SK-N-SH (cell line): ENCODE data around the gene METTL2B.
"Not testable (repeated sequence)": the region's sequence is repeated elsewhere in the genome, so short reads cannot be mapped to it uniquely, and the experiment has no call there.

Experiments used
- EP300 ChIP-seq, 2 experiments: IDR thresholded peaks; 2 replicates each; pipeline versions ENCODE4 v1.4.0 to v1.6.1; 2012; ENCODE audit warnings: borderline replicate concordance in 1 of 2, low read depth in 1 of 2, low read length in 1 of 2
- EZH2phosphoT487 ChIP-seq: fragments of 200-600 bp; sonication (generic); IDR thresholded peaks from 2 replicates; pipeline ENCODE4 v1.6.1; 2017; ENCODE audit warnings: low read depth, mixed run types, mild to moderate bottlenecking, antibody characterized with exemption, moderate library complexity, borderline replicate concordance
- FOXJ3 ChIP-seq: sonication (generic); formaldehyde crosslinking; IDR thresholded peaks from 2 replicates; pipeline ENCODE4 v1.5.1; 2020; ENCODE audit warnings: mild to moderate bottlenecking, missing genetic modification reagents
- MEF2A ChIP-seq: IDR thresholded peaks from 2 replicates; pipeline ENCODE4 v1.4.0; 2012; ENCODE audit warnings: low read depth, borderline replicate concordance
- NFIC ChIP-seq: IDR thresholded peaks from 2 replicates; pipeline ENCODE4 v1.4.0; 2012; ENCODE audit warnings: borderline replicate concordance
- POLR2AphosphoS5 ChIP-seq: IDR thresholded peaks from 2 replicates; pipeline ENCODE4 v1.6.1; 2012; ENCODE audit warnings: low read depth, low read length
- YY1 ChIP-seq: IDR thresholded peaks from 2 replicates; pipeline ENCODE4 v1.4.0; 2012; ENCODE audit warnings: low read depth, mild to moderate bottlenecking
- TF ChIP-seq, protein P1 (sequence below): fragments of 200-600 bp; sonication (generic); IDR thresholded peaks from 2 replicates; pipeline ENCODE4 v1.6.1; 2017; ENCODE audit warnings: antibody characterized with exemption, mild to moderate bottlenecking, moderate library complexity
- TF ChIP-seq, protein P2 (sequence below): IDR thresholded peaks from 2 replicates; pipeline ENCODE4 v1.4.0; 2012; ENCODE audit warnings: low read depth, borderline replicate concordance
- TF ChIP-seq, protein P3 (sequence below): IDR thresholded peaks from 2 replicates; pipeline ENCODE4 v1.6.1; 2012; ENCODE audit warnings: mild to moderate bottlenecking, low read depth, low read length, moderate library complexity
- TF ChIP-seq, protein P4 (sequence below): IDR thresholded peaks from 2 replicates; pipeline ENCODE4 v1.4.0; 2012; ENCODE audit warnings: low read depth, borderline replicate concordance

DNA sequence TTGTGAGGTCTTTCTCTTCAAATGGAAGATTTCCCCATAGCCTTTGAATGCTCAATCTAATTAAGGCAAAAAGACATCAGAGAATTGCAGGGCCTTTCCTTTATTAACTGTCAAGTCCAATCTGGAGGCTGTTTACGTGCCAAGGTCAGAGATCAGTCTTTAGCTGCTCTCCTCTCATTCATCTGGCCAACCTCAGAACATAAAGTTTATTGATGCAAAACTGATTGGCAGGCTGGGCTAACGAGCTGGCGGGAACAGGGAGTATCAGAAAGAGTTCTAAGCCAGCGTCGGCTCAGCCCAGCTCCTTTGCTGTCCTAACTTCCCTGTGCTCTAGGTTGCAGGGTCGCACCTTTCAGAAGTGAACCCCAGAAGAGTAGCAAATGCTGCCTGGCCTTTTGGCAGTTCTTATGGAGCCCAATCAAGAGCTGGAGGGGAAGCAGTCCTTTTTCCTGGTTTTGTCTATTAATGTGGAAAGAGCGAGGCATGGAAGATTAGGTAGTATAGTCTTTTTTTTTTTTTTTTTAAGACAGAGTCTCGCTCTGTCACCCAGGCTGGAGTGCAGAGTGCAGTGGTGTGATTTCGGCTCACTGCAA is 47.5 kb downstream of the METTL2B start:
- TF ChIP-seq, protein P1, sequence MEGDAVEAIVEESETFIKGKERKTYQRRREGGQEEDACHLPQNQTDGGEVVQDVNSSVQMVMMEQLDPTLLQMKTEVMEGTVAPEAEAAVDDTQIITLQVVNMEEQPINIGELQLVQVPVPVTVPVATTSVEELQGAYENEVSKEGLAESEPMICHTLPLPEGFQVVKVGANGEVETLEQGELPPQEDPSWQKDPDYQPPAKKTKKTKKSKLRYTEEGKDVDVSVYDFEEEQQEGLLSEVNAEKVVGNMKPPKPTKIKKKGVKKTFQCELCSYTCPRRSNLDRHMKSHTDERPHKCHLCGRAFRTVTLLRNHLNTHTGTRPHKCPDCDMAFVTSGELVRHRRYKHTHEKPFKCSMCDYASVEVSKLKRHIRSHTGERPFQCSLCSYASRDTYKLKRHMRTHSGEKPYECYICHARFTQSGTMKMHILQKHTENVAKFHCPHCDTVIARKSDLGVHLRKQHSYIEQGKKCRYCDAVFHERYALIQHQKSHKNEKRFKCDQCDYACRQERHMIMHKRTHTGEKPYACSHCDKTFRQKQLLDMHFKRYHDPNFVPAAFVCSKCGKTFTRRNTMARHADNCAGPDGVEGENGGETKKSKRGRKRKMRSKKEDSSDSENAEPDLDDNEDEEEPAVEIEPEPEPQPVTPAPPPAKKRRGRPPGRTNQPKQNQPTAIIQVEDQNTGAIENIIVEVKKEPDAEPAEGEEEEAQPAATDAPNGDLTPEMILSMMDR = not testable (repeated sequence)
- TF ChIP-seq, protein P2, sequence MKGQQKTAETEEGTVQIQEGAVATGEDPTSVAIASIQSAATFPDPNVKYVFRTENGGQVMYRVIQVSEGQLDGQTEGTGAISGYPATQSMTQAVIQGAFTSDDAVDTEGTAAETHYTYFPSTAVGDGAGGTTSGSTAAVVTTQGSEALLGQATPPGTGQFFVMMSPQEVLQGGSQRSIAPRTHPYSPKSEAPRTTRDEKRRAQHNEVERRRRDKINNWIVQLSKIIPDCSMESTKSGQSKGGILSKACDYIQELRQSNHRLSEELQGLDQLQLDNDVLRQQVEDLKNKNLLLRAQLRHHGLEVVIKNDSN = not testable (repeated sequence)
- TF ChIP-seq EP300 (IDR thresholded peaks at IDR 0.05; ENCODE audit: borderline replicate concordance in 1 of 2, low read depth in 1 of 2, low read length in 1 of 2); NFIC; EZH2phosphoT487; POLR2AphosphoS5; MEF2A; YY1; FOXJ3 (CRISPR knock-in tag): not testable (repeated sequence)
- TF ChIP-seq, protein P3, sequence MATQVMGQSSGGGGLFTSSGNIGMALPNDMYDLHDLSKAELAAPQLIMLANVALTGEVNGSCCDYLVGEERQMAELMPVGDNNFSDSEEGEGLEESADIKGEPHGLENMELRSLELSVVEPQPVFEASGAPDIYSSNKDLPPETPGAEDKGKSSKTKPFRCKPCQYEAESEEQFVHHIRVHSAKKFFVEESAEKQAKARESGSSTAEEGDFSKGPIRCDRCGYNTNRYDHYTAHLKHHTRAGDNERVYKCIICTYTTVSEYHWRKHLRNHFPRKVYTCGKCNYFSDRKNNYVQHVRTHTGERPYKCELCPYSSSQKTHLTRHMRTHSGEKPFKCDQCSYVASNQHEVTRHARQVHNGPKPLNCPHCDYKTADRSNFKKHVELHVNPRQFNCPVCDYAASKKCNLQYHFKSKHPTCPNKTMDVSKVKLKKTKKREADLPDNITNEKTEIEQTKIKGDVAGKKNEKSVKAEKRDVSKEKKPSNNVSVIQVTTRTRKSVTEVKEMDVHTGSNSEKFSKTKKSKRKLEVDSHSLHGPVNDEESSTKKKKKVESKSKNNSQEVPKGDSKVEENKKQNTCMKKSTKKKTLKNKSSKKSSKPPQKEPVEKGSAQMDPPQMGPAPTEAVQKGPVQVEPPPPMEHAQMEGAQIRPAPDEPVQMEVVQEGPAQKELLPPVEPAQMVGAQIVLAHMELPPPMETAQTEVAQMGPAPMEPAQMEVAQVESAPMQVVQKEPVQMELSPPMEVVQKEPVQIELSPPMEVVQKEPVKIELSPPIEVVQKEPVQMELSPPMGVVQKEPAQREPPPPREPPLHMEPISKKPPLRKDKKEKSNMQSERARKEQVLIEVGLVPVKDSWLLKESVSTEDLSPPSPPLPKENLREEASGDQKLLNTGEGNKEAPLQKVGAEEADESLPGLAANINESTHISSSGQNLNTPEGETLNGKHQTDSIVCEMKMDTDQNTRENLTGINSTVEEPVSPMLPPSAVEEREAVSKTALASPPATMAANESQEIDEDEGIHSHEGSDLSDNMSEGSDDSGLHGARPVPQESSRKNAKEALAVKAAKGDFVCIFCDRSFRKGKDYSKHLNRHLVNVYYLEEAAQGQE = not testable (repeated sequence)
- TF ChIP-seq, protein P4, sequence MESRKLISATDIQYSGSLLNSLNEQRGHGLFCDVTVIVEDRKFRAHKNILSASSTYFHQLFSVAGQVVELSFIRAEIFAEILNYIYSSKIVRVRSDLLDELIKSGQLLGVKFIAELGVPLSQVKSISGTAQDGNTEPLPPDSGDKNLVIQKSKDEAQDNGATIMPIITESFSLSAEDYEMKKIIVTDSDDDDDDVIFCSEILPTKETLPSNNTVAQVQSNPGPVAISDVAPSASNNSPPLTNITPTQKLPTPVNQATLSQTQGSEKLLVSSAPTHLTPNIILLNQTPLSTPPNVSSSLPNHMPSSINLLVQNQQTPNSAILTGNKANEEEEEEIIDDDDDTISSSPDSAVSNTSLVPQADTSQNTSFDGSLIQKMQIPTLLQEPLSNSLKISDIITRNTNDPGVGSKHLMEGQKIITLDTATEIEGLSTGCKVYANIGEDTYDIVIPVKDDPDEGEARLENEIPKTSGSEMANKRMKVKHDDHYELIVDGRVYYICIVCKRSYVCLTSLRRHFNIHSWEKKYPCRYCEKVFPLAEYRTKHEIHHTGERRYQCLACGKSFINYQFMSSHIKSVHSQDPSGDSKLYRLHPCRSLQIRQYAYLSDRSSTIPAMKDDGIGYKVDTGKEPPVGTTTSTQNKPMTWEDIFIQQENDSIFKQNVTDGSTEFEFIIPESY = not testable (repeated sequence)
